AG08396 (cell line): Measurements from ENCODE around the gene CHRM2.
A peak's percentile ranks its signal among the peaks of the same experiment; 100 is the strongest.

Source experiments
- DNase-seq: peaks from one replicate; pipeline ENCODE4 v3.0.0; 2012; ENCODE audit warnings: low spot score, mixed read lengths

Gene CHRM2

GRCh38 chr7:137025469-137026175 is 157.2 kb downstream of the CHRM2 start:
- peak; percentile 27 for DNase-seq

- DNase-seq, result no peak
Measured at GRCh38 chr7:137026176-137026500, 157.7 kb downstream of the CHRM2 start.

GRCh38 chr7:137032436-137032835 is 164.0 kb downstream of the CHRM2 start:
- DNase-seq, result no peak

GRCh38 chr7:137036768-137037167 is 168.3 kb downstream of the CHRM2 start:
- no peak for DNase-seq

- DNase-seq, result no peak
Measured at GRCh38 chr7:137038706-137039105, 170.3 kb downstream of the CHRM2 start.

GRCh38 chr7:137040745-137041144 is 172.3 kb downstream of the CHRM2 start:
- no peak for DNase-seq

- no peak for DNase-seq
Measured at GRCh38 chr7:137045573-137045972, 177.1 kb downstream of the CHRM2 start.

GRCh38 chr7:137069249-137069963 is 201.0 kb downstream of the CHRM2 start:
- DNase-seq, result no peak
